8988T (cell line): ENCODE measurements around the gene ECEL1.

Experiments used
- DNase-seq: peaks from one replicate; pipeline ENCODE4 v3.0.0; 2011

ECEL1 gene

GRCh38 chr2:232496501-232497270, 9.1 kb upstream of the ECEL1 start:
- DNase-seq = no peak

DNA sequence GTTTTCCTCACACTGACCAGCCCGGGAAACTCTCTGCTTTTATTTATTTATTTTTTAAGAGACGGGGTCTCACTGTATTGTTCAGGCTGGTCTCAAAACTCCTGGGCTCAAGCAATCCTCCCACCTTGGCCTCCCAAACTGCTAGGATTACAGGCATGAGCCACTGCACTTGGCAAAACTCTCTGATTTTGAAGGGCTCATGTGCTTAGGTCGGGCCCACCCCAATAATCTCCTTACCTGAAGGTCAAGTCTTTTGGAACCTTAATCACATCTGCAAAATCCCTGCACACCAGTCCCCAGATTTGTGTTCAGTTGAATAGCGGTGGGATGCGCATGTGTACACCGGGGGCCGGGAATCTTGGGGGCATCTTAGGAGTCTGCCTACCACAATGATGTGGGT, 7.7 kb upstream of the ECEL1 start:
- DNase-seq = no peak

- no peak for DNase-seq
Measured at GRCh38 chr2:232494542-232494941, 6.9 kb upstream of the ECEL1 start.

- DNase-seq = no peak
Measured at GRCh38 chr2:232493701-232494474, 6.3 kb upstream of the ECEL1 start.

GRCh38 chr2:232492963-232493700, 5.5 kb upstream of the ECEL1 start:
- no peak for DNase-seq

GRCh38 chr2:232492236-232492848, 4.7 kb upstream of the ECEL1 start:
- DNase-seq = no peak

GRCh38 chr2:232491139-232491780, 3.6 kb upstream of the ECEL1 start:
- no peak for DNase-seq

DNA sequence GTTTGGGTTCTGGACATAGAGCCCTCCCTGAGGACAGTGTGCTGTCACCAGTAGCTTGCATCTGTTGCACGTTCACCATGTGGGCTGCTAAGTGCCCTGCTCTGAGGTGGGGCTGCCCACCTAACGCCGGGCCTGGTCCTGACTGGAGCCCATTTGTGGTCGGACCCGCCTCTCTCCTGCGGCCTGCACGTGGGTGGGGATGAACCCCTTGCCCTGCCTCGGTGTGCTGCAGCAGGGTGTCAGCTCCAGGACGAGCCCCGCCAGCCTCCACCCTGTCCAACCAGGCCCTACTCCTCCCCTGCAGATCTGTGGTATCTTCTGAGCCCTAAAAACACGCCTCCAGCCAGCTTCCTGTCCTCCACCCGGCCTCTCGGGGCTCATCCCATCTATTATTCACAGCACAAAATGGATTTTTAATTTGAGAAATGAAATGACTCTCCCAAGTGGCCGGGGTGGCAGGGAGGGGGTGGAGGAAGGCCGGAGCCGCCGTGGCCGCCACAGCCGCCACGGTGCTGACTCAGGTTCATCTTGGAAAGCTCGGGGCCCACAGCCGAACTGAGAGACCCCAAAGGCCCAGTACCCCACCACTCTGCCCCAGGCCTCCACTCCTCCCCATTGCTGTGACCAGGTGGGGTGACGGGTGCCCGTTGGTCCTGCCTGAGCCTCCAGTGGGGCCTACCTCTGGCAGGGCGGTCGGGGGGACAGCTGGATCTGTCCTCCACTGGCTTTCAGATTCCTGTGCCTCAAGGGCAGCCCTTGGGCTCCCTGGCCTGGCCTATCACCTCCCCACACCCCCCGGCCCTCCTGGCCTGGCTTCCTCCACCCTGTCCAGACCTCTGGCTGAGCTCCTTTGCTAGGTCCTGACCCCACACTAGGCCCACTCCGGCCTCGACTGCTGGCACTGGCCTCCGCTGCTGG, 2.8 kb upstream of the ECEL1 start:
- no peak for DNase-seq

DNA sequence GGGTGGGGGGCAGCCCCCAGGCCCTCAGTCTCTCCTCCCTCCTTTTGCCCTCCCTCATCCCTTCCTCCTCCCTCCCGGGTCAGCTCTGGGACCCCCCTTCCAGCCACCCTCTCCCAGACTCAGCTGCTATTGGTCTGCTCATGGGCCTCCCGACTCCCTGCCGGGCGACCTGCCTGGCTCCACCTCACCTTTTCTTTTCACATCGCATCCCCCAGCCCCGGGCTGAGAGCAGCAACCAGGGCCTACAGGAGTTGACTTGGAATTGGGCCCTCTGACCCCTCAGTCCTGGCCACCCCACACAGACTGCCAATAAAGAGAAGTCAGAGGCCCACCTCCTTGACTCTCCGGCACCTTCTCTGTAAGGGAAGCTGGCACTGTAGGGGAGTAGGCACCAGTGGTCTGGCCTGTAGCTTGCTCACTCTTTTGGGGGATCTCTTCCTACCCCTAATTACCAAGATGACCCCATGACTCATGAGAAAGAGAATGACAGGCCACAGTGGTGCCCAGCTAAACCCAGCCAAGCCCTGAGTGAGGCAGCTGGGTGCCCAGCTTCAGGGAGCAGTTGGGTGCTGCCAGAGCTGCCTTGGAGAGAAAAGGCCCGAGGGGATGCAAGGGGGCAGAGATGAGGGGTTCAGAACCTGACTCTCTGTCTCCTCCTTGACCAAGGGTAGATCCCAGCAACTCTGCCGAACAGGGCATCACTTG, 2.0 kb upstream of the ECEL1 start:
- peak; percentile 17 for DNase-seq

- peak; percentile 13 for DNase-seq
Measured at GRCh38 chr2:232488721-232489300, 1.2 kb upstream of the ECEL1 start.

GRCh38 chr2:232488097-232488711, 570 bp upstream of the ECEL1 start:
- DNase-seq = peak; percentile 50

- peak; percentile 13 for DNase-seq
Measured at GRCh38 chr2:232486558-232487384, 863 bp downstream of the ECEL1 start.

- peak; percentile 14 for DNase-seq
Measured at GRCh38 chr2:232485757-232486557, 1.7 kb downstream of the ECEL1 start.

DNA sequence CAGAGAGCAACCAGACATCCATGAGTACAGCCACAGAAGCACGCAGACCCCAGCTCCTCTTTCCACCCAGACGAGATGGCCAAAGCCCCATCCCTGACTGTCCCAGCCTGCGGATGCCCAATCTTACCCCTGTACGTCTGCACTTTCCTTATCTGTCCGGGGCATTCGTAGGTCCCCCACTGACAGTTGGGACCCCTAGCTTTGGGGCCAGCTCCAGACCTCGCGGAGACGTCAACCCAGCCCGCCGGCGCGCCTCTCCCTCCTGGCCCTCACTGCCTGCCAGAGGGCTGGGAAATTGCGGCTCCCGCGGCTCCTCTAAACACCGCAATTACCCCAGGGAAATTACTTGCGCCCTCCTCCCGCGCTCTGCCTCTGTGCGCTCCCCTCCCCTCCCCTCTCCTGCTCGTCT, 2.3 kb downstream of the ECEL1 start:
- DNase-seq = peak; percentile 18

DNA sequence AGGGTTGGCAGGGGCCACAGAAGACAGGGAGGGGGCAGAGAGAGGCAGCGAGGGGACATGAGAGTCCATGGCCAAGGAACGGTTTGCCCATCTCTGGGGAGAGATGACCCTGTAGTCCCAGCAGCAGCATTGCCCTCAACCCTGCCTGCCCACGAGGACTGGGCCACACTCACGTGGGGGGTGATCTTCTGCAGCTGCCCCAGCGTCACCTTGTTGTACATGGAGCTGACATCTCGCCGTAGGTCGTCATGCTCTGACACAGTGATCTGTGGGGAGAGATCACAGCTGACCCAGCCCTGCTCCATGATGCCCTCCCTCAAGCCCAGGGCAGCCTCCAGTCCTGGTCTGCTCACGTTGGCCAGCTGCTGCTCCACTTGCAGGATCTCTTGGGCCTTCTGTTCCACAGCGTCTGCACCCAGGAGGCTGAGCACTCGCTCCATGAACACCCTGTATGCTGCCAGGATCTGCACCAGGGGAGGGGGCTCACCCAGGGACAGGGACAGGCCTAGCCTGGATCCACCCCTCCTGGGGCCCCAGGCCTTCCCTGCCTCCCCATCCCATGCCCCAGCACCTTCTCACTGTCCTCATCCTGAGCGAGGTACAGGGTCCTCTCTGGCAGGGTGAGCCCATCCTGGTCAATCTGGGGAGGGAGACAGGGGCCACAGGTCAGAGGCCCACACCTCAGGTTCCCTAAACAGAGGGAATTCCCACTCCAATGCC, 2.8 kb downstream of the ECEL1 start:
- DNase-seq = peak; percentile 24

DNA sequence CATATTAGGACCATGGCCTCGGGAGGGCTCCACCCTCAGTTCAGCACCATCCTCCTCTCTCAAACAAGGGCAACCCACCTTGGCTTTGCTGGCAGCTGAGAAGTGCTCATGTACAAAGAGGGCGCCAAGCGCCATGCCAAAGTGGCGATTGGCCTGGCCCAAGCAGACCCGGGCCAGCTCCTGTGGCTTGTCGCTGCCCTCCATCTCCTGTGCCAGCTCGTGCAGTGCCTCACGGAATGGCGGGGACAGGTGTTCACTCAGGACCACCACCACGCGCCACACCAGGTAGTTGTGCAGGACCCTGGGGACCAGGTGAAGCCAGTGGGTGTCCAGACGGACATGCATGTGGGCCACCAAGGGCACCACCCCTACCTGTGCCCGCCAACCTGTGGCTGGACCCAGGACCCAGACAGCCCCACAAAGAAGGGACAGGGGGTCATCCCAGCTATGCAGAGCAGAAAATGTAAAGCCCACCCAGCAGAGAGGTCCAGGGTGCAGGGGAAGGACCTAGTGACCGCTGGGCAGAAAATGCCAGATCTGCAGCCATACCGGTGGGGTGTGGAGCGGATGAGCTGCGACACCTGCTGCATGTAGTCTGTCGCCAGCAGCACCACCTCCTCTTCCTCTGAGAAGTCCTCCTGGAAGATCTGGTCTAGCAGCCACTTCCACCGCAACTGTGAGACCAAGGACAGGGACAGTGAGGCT, 3.6 kb downstream of the ECEL1 start:
- peak; percentile 8 for DNase-seq
